Measurements from ENCODE around the gene SHPK. TPM values are rescaled to one million over a fixed set of nuclear protein-coding genes. Genes with fewer than 3 reads are reported as not detected.

Gene SHPK
- total RNA-seq, 3 donors from 2014 or later (not counting 1 experiment from before 2014, with no cell fraction given): 5.8 to 9.3 (median 8.9) TPM

- H3K27ac ChIP-seq (ENCODE audit: low read length): no peak overlapping the region
- DNase-seq: no peak
Observed at GRCh38 chr17:3559270-3559645, 76.8 kb downstream of the SHPK start.

GRCh38 chr17:3558603-3559269 lies 77.3 kb downstream of the SHPK start:
- intact Hi-C loops (cut with micrococcal nuclease): no loop called here
- Histone ChIP-seq H3K27me3 (ENCODE audit: control insufficient read depth, insufficient read depth, low read length) (no peaks in the 10 kb centered on the region), H3K27ac (ENCODE audit: low read length) (peak overlapping the region; percentile 41), H3K4me3 (ENCODE audit: low read length) (no peak overlapping the region), H3K9me3 (ENCODE audit: control insufficient read depth, insufficient read depth, low read length) (no peaks in the 10 kb centered on the region), H3K36me3 (ENCODE audit: control insufficient read depth, insufficient read depth, low read length) (no peaks in the 10 kb centered on the region), H3K4me1 (ENCODE audit: control insufficient read depth, insufficient read depth, low read length) (peaks cover 19% of the 10 kb centered on the region)
- ATAC-seq: peak; percentile 47 to 84 (median 62)
- H3K4me1 Mint-ChIP-seq: no peaks in the 10 kb centered on the region
- H3K9me3 Mint-ChIP-seq: no peaks in the 10 kb centered on the region
- H3K27ac Mint-ChIP-seq: no peak overlapping the region
- TF ChIP-seq, protein P1, sequence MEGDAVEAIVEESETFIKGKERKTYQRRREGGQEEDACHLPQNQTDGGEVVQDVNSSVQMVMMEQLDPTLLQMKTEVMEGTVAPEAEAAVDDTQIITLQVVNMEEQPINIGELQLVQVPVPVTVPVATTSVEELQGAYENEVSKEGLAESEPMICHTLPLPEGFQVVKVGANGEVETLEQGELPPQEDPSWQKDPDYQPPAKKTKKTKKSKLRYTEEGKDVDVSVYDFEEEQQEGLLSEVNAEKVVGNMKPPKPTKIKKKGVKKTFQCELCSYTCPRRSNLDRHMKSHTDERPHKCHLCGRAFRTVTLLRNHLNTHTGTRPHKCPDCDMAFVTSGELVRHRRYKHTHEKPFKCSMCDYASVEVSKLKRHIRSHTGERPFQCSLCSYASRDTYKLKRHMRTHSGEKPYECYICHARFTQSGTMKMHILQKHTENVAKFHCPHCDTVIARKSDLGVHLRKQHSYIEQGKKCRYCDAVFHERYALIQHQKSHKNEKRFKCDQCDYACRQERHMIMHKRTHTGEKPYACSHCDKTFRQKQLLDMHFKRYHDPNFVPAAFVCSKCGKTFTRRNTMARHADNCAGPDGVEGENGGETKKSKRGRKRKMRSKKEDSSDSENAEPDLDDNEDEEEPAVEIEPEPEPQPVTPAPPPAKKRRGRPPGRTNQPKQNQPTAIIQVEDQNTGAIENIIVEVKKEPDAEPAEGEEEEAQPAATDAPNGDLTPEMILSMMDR (IDR thresholded peaks at IDR 0.05): no peak
- no peak overlapping the region for H3K4me3 Mint-ChIP-seq
- DNase-seq: peak in 1 of 2 donors; percentile 70
- 43% methylated on average over 25 of the region's 25 CpGs for WGBS (ENCODE audit: insufficient coverage)
- peaks cover 0 to 2% of the 10 kb centered on the region in 2 donors for H3K27me3 Mint-ChIP-seq (ENCODE audit: low read depth in 2 of 2)
- no peaks in the 10 kb centered on the region for H3K36me3 Mint-ChIP-seq

More at GRCh38 chr17:3559270-3559645, 76.8 kb downstream of the SHPK start:
- no peaks in the 10 kb centered on the region for H3K36me3 Mint-ChIP-seq
- Histone ChIP-seq H3K27me3 (ENCODE audit: control insufficient read depth, insufficient read depth, low read length) (no peaks in the 10 kb centered on the region), H3K4me1 (ENCODE audit: control insufficient read depth, insufficient read depth, low read length) (peaks cover 19% of the 10 kb centered on the region), H3K9me3 (ENCODE audit: control insufficient read depth, insufficient read depth, low read length) (no peaks in the 10 kb centered on the region), H3K36me3 (ENCODE audit: control insufficient read depth, insufficient read depth, low read length) (no peaks in the 10 kb centered on the region), H3K4me3 (ENCODE audit: low read length) (no peak overlapping the region)
- WGBS (ENCODE audit: insufficient coverage): 90% methylated on average over 9 of the region's 9 CpGs
- ATAC-seq: no peak
- peaks cover 0 to 2% of the 10 kb centered on the region in 2 donors for H3K27me3 Mint-ChIP-seq (ENCODE audit: low read depth in 2 of 2)
- TF ChIP-seq, protein P1 (IDR thresholded peaks at IDR 0.05): no peak
- no peaks in the 10 kb centered on the region for H3K4me1 Mint-ChIP-seq
- no peak overlapping the region for H3K27ac Mint-ChIP-seq
- H3K9me3 Mint-ChIP-seq: no peaks in the 10 kb centered on the region
- intact Hi-C loops (cut with micrococcal nuclease): no loop called here
- H3K4me3 Mint-ChIP-seq: no peak overlapping the region

Other genes with a start within 250 kb of the SHPK start
- 1 to 10 TPM in 1 of 3 donors, under 1 TPM in 1, not detected in 1; 0.80 to 1.2 TPM for gene OR3A2, start 249.9 kb downstream of the SHPK start, total RNA-seq
- not detected for gene OR1E1, start 237.8 kb downstream of the SHPK start, total RNA-seq
- not detected for gene OR3A3, start 224.9 kb downstream of the SHPK start, total RNA-seq
- not detected for gene OR1E2, start 202.4 kb downstream of the SHPK start, total RNA-seq
- gene SPATA22, start 164.4 kb downstream of the SHPK start, total RNA-seq: 1 to 10 TPM in 1 of 3 donors, not detected in 2; 1.3 TPM
- gene ASPA, start 160.3 kb downstream of the SHPK start, total RNA-seq: not detected
- 10 to 100 TPM in 1 of 3 donors, 1 to 10 TPM in 2; 5.6 to 10.3 (median 7.6) TPM for gene TRPV3, start 78.4 kb downstream of the SHPK start, total RNA-seq
- gene TRPV1, start 26.8 kb downstream of the SHPK start, total RNA-seq: 1 to 10 TPM; 3.2 to 4.5 (median 4.2) TPM
- 10 to 100 TPM in 1 of 3 donors, 1 to 10 TPM in 2; 7.6 to 24.2 (median 9.6) TPM for gene CTNS, start 510 bp upstream of the SHPK start, total RNA-seq
- 10 to 100 TPM; 15.1 to 17.0 (median 16.3) TPM for gene TAX1BP3, start 32.3 kb upstream of the SHPK start, total RNA-seq
- gene EMC6, start 32.6 kb upstream of the SHPK start, total RNA-seq: 10 to 100 TPM; 29.3 to 34.7 (median 32.1) TPM
- 10 to 100 TPM in 1 of 3 donors, 1 to 10 TPM in 2; 7.8 to 15.4 (median 9.2) TPM for gene P2RX5, start 59.9 kb upstream of the SHPK start, total RNA-seq
- gene HASPIN, start 87.7 kb upstream of the SHPK start, total RNA-seq: under 1 TPM; 0.33 to 0.79 (median 0.70) TPM
- gene ITGAE, start 164.9 kb upstream of the SHPK start, total RNA-seq: 10 to 100 TPM; 12.8 to 13.8 (median 13.8) TPM
- gene NCBP3, start 210.0 kb upstream of the SHPK start, total RNA-seq: 10 to 100 TPM; 55.9 to 60.7 (median 58.1) TPM

Measured in natural killer cell (primary cell).